ENCODE results near the gene CCDC54. TPM values are rescaled to one million over a fixed set of nuclear protein-coding genes. Genes with fewer than 3 reads are reported as not detected.

The CCDC54 gene
- total RNA-seq, 4 donors from 2014 or later, result not detected

- Histone ChIP-seq H3K27me3 (no peaks in the 10 kb centered on the region), H3K36me3 (no peaks in the 10 kb centered on the region), H3K4me3 (no peak overlapping the region), H3K4me1 (no peaks in the 10 kb centered on the region), H3K9me3 (no peaks in the 10 kb centered on the region), H3K27ac (no peak overlapping the region)
- WGBS, 2 donors, result 32 to 40% methylated on average over 2 of the region's 2 CpGs
- no peak for TF ChIP-seq CTCF (IDR thresholded peaks at IDR 0.05)
- no peak for TF ChIP-seq POLR2A (IDR thresholded peaks at IDR 0.05)
- no peak for TF ChIP-seq EP300 (IDR thresholded peaks at IDR 0.05)
- no peak for DNase-seq (ENCODE audit: low spot score in 2 of 2)
These were observed 7.7 kb downstream of the CCDC54 start for GRCh38 chr3:107384907-107385306.

- H3K36me3 ChIP-seq, result no peaks in the 10 kb centered on the region
- H3K9me3 ChIP-seq, result no peaks in the 10 kb centered on the region
- H3K27me3 ChIP-seq, result no peaks in the 10 kb centered on the region
- H3K4me1 ChIP-seq, result no peaks in the 10 kb centered on the region
- no peak overlapping the region for H3K27ac ChIP-seq
- H3K4me3 ChIP-seq, result no peak overlapping the region
- 93 to 97% methylated on average over 3 of the region's 3 CpGs for WGBS, 2 donors
- no peak for DNase-seq (ENCODE audit: low spot score in 2 of 2)
- no peak for TF ChIP-seq CTCF (IDR thresholded peaks at IDR 0.05)
- no peak for TF ChIP-seq EP300 (IDR thresholded peaks at IDR 0.05)
- TF ChIP-seq POLR2A (IDR thresholded peaks at IDR 0.05), result no peak
These were observed 10.3 kb downstream of the CCDC54 start for GRCh38 chr3:107387555-107387954.

- no peaks in the 10 kb centered on the region for H3K4me1 ChIP-seq
- TF ChIP-seq POLR2A (IDR thresholded peaks at IDR 0.05) (no peak), CTCF (IDR thresholded peaks at IDR 0.05) (no peak), EP300 (IDR thresholded peaks at IDR 0.05) (no peak)
- WGBS, 2 donors, result 90 to 92% methylated on average over 3 of the region's 3 CpGs
These were observed 15.4 kb downstream of the CCDC54 start for GRCh38 chr3:107392549-107393165.

GRCh38 chr3:107394502-107394901, 17.3 kb downstream of the CCDC54 start:
- TF ChIP-seq CTCF (IDR thresholded peaks at IDR 0.05) (no peak), POLR2A (IDR thresholded peaks at IDR 0.05) (no peak), EP300 (IDR thresholded peaks at IDR 0.05) (no peak)
- no peak for DNase-seq (ENCODE audit: low spot score in 2 of 2)
- no peaks in the 10 kb centered on the region for H3K36me3 ChIP-seq
- H3K9me3 ChIP-seq, result no peaks in the 10 kb centered on the region
- H3K27ac ChIP-seq, result no peak overlapping the region
- H3K4me3 ChIP-seq, result no peak overlapping the region
- H3K4me1 ChIP-seq, result no peaks in the 10 kb centered on the region
- H3K27me3 ChIP-seq, result no peaks in the 10 kb centered on the region
- 93 to 100% methylated on average over 1 of the region's 1 CpG for WGBS, 2 donors

More at GRCh38 chr3:107392549-107393165, 15.4 kb downstream of the CCDC54 start:
- no peaks in the 10 kb centered on the region for H3K9me3 ChIP-seq
- H3K4me3 ChIP-seq, result no peak overlapping the region
- no peak overlapping the region for H3K27ac ChIP-seq
- no peak for DNase-seq (ENCODE audit: low spot score in 2 of 2)
- H3K27me3 ChIP-seq, result no peaks in the 10 kb centered on the region
- no peaks in the 10 kb centered on the region for H3K36me3 ChIP-seq

- TF ChIP-seq CTCF (IDR thresholded peaks at IDR 0.05) (no peak), POLR2A (IDR thresholded peaks at IDR 0.05) (no peak), EP300 (IDR thresholded peaks at IDR 0.05) (no peak)
- DNase-seq (ENCODE audit: low spot score in 2 of 2), result no peak
- 79 to 86% methylated on average over 2 of the region's 2 CpGs for WGBS, 2 donors
- Histone ChIP-seq H3K27me3 (no peaks in the 10 kb centered on the region), H3K4me1 (no peaks in the 10 kb centered on the region), H3K4me3 (no peak overlapping the region), H3K36me3 (no peaks in the 10 kb centered on the region), H3K9me3 (no peaks in the 10 kb centered on the region), H3K27ac (no peak overlapping the region)
These were observed 17.8 kb downstream of the CCDC54 start for GRCh38 chr3:107395066-107395465.

Measured in tibial nerve (tissue), 4 donors.